ENCODE measurements around the gene GRK4. TPM values are rescaled to one million over a fixed set of nuclear protein-coding genes. Genes with fewer than 3 reads are reported as not detected.

GRK4 gene
- total RNA-seq, 1 experiment from 2014 or later = 4.5 TPM

DNA sequence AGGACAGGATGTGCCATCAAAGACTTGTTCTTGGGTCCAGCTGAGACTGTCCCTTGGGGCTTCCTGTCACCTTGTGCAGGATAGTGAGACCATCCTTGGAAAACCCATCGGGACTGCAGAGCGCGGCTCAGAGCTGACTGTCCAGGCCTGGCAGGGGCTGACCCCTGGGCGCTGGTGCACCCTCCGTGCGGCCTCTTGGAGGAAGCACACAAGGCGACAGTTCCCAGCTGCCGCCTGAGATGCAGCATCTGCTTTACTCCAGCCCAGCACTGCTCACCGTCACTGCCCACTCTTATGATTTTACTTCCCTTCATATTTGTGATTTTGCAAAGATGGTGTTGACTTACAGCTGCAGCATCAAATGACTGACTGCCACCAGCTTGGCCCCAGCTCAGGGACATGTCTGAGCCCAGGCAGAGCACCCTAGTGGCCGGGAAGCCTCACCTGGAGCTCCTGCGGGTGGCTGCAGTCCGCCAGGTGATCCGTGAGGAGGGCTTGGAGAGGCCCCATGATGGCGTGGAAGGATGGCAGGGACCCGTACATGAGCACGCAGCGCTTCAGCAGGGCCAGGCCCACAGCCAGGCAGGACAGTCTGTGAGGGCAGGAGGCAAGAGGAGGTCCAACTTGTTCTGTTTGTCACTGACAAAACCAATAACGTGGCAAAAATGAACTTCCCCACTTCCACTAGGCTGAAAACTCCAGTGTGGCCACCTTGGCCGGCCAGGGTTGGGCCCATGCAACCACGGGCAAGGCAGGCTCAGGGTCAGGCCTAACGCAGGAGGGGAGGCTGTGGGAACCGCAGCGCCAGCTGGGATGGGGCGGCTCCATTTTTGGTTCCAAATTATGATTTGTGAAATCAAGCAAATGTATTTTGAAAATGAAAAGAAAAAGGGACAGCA is 22.0 kb upstream of the GRK4 start:
- H3K4me3 Mint-ChIP-seq (ENCODE audit: unreplicated experiment) = no peak overlapping the region
- peaks cover 17% of the 10 kb centered on the region for H3K4me1 Mint-ChIP-seq (ENCODE audit: insufficient read depth, unreplicated experiment)
- H3K36me3 Mint-ChIP-seq (ENCODE audit: insufficient read depth, unreplicated experiment) = peaks cover 99% of the 10 kb centered on the region
- no peak for DNase-seq (ENCODE audit: unreplicated experiment)
- intact Hi-C loops (cut with micrococcal nuclease) = no loop called here
- no TSS peak for BruUV-seq (replicated peaks)
- H3K27ac Mint-ChIP-seq (ENCODE audit: low read depth, unreplicated experiment) = no peak overlapping the region
- ChIA-PET CTCF (interaction anchor here (1.1 kb wide), 1 partner anchor 12 kb away, joined by 3 read pairs; no protein-coding TSS in a partner anchor), POLR2A (interaction anchor here (0.6 kb wide), 1 partner anchor 192 kb away, joined by 3 read pairs; no protein-coding TSS in a partner anchor)
- no peaks in the 10 kb centered on the region for H3K27me3 Mint-ChIP-seq (ENCODE audit: insufficient read depth, unreplicated experiment)
- no peaks in the 10 kb centered on the region for H3K9me3 Mint-ChIP-seq (ENCODE audit: unreplicated experiment)
- TF ChIP-seq, protein P1, sequence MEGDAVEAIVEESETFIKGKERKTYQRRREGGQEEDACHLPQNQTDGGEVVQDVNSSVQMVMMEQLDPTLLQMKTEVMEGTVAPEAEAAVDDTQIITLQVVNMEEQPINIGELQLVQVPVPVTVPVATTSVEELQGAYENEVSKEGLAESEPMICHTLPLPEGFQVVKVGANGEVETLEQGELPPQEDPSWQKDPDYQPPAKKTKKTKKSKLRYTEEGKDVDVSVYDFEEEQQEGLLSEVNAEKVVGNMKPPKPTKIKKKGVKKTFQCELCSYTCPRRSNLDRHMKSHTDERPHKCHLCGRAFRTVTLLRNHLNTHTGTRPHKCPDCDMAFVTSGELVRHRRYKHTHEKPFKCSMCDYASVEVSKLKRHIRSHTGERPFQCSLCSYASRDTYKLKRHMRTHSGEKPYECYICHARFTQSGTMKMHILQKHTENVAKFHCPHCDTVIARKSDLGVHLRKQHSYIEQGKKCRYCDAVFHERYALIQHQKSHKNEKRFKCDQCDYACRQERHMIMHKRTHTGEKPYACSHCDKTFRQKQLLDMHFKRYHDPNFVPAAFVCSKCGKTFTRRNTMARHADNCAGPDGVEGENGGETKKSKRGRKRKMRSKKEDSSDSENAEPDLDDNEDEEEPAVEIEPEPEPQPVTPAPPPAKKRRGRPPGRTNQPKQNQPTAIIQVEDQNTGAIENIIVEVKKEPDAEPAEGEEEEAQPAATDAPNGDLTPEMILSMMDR (IDR thresholded peaks at IDR 0.05; ENCODE audit: unreplicated experiment) = no peak

DNA sequence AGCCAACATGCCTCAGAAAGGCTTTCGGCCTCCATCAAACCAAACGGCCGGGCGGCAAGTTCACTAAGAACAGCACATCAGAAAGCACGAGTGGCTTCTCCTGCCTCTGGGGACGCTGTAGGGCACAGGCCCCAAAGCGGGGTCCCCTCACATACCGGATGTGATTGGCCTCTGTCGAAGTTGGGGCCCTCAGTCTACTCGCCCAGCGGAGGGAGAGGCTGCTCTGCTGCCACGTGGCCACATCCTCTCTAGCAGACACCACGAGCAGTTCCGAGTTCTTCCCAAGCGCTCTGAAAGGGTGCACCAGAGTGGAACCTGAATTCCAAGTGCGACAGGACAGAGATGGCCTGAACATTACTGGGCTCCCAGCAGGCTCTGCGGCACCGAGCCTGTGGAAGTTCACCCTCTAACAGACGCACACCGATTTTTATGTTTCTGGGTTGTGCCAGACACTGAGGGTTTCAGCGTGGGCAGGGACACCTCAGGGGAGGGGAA is 21.3 kb upstream of the GRK4 start:
- Mint-ChIP-seq H3K4me1 (ENCODE audit: insufficient read depth, unreplicated experiment) (peaks cover 10% of the 10 kb centered on the region), H3K4me3 (ENCODE audit: unreplicated experiment) (no peak overlapping the region), H3K9me3 (ENCODE audit: unreplicated experiment) (no peaks in the 10 kb centered on the region), H3K36me3 (ENCODE audit: insufficient read depth, unreplicated experiment) (peaks cover 99% of the 10 kb centered on the region), H3K27ac (ENCODE audit: low read depth, unreplicated experiment) (peak overlapping the region; percentile 40), H3K27me3 (ENCODE audit: insufficient read depth, unreplicated experiment) (no peaks in the 10 kb centered on the region)
- TF ChIP-seq, protein P1 (IDR thresholded peaks at IDR 0.05; ENCODE audit: unreplicated experiment) = no peak
- intact Hi-C loops (cut with micrococcal nuclease) = no loop called here
- no peak for DNase-seq (ENCODE audit: unreplicated experiment)
- POLR2A ChIA-PET = no interaction called here
- BruUV-seq (replicated peaks) = no TSS peak
- CTCF ChIA-PET = no interaction called here

DNA sequence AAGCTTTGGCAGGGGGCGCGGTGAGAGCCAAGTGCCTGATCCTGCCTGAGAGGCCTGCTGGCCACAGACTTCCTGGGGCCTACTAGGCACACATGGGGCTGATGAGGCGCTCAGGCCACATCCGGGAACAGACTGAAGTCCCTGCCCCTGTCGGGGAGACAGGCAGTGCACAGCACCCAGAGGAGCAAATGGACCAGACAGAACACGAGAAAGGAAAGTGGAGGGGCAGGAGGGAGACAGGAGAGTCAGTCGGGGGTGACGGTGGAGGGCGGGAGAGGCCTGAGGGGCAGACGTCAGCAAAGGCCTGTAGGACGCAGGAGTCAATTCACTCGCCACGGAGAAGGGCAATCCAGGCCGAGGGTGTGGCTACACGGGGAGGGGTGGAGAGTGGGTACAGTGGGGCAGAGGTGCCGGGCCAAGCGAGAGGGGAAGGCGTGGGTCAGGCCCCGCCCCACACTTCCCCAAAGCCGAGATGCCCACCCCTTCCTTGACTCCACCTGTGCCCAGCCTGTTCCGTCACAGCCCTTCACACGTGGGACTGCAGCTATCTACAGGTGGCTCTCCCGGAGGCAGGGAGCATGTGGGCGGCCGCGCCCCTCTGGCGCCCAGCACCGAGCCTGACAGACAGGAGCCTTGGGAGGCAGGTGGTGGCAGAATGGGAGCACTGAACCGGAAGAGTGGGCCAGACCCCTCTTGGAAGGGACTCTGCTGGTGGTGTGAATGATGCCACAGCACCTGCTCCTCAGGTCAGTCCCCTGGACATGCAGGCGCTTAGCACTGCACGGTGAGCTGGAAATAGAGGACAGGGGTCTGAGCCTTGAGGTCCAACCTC is 20.6 kb upstream of the GRK4 start:
- TF ChIP-seq, protein P1 (IDR thresholded peaks at IDR 0.05; ENCODE audit: unreplicated experiment) = no peak
- H3K9me3 Mint-ChIP-seq (ENCODE audit: unreplicated experiment) = no peaks in the 10 kb centered on the region
- H3K27ac Mint-ChIP-seq (ENCODE audit: low read depth, unreplicated experiment) = peak overlapping the region; percentile 40
- intact Hi-C loops (cut with micrococcal nuclease) = no loop called here
- POLR2A ChIA-PET = interaction anchor here (1.7 kb wide), 1 partner anchor 15 kb away, joined by 5 read pairs; no protein-coding TSS in a partner anchor
- no peak overlapping the region for H3K4me3 Mint-ChIP-seq (ENCODE audit: unreplicated experiment)
- BruUV-seq (replicated peaks) = no TSS peak
- peaks cover 8% of the 10 kb centered on the region for H3K4me1 Mint-ChIP-seq (ENCODE audit: insufficient read depth, unreplicated experiment)
- peaks cover 98% of the 10 kb centered on the region for H3K36me3 Mint-ChIP-seq (ENCODE audit: insufficient read depth, unreplicated experiment)
- DNase-seq (ENCODE audit: unreplicated experiment) = no peak
- CTCF ChIA-PET = interaction anchor here (0.6 kb wide), 1 partner anchor 393 kb away, joined by 3 read pairs; no protein-coding TSS in a partner anchor
- no peaks in the 10 kb centered on the region for H3K27me3 Mint-ChIP-seq (ENCODE audit: insufficient read depth, unreplicated experiment)

All from MCF 10A (cell line).